Lung (tissue), 12 donors: ENCODE results near the gene EPHA7. TPM values are rescaled to one million over a fixed set of nuclear protein-coding genes. Genes with fewer than 3 reads are reported as not detected.

Experiments
- ATAC-seq: fragments of 200-7000 bp; cut with Tn5 transposase; one replicate; pipeline ENCODE4 v1.9.1; 2020; ENCODE audit warnings: moderate number of reproducible peaks; ENCODE audit not compliant: insufficient read depth, low FRiP score
- DNase-seq, 3 donors: peaks; one replicate each; pipeline ENCODE4 v3.0.0-alpha.2; 2013 to 2017
- H3K27ac ChIP-seq, 2 donors: one replicate each; pipeline ENCODE4 v1.5.1; 2013; ENCODE audit warnings: mild to moderate bottlenecking in 2 of 2, moderate library complexity in 2 of 2, control low read depth in 1 of 2, inconsistent platforms in 1 of 2, low read depth in 1 of 2, low read length in 1 of 2
- H3K27me3 ChIP-seq, 3 donors: one replicate each; pipeline ENCODE4 v1.5.1; 2013; ENCODE audit warnings: low read length in 2 of 3; ENCODE audit not compliant: control insufficient read depth in 3 of 3, insufficient read depth in 3 of 3
- H3K36me3 ChIP-seq, 4 donors: one replicate each; pipeline ENCODE4 v1.5.1; 2013; ENCODE audit warnings: low read length in 4 of 4, mild to moderate bottlenecking in 1 of 4, moderate library complexity in 1 of 4; ENCODE audit not compliant: control insufficient read depth in 4 of 4, insufficient read depth in 4 of 4
- H3K4me1 ChIP-seq, 5 donors: one replicate each; pipeline ENCODE4 v1.5.1; 2013; ENCODE audit warnings: low read length in 5 of 5, mild to moderate bottlenecking in 2 of 5, moderate library complexity in 1 of 5; ENCODE audit not compliant: control insufficient read depth in 5 of 5, insufficient read depth in 5 of 5
- H3K4me3 ChIP-seq: one replicate; pipeline ENCODE4 v1.5.1; 2013; ENCODE audit warnings: mild to moderate bottlenecking, control low read depth, moderate library complexity
- H3K9ac ChIP-seq, 2 donors: one replicate each; pipeline ENCODE4 v1.5.1; 2013; ENCODE audit warnings: low read length in 2 of 2, control low read depth in 1 of 2; ENCODE audit not compliant: insufficient read depth in 1 of 2
- H3K9me3 ChIP-seq, 4 donors: one replicate each; pipeline ENCODE4 v1.5.1; 2013; ENCODE audit warnings: low read length in 3 of 4, mild to moderate bottlenecking in 1 of 4, moderate library complexity in 1 of 4; ENCODE audit not compliant: control insufficient read depth in 4 of 4, insufficient read depth in 3 of 4
- CTCF ChIP-seq: IDR thresholded peaks from 2 replicates; pipeline ENCODE4 v1.5.1; 2012; ENCODE audit warnings: mild to moderate bottlenecking; ENCODE audit errors: control extremely low read depth, extremely low read depth
- WGBS, 2 donors: extraction: QIAGEN DNeasy Blood & Tissue Kit; methylation state at CpG; one replicate each; pipeline ENCODE4 v1.1.7; 2013; 5-methylcytosine and 5-hydroxymethylcytosine counted together
- polyA plus RNA-seq, 2 donors: library from polyadenylated mRNA; stranded (reverse); fragments of 200-250 nt; gene quantifications; one replicate each; pipeline ENCODE4 v1.2.1, GENCODE V29; 2013
- total RNA-seq, 2 donors: library from RNA; depleted of rRNA in 1 of 2; stranded (reverse); fragments of >200 nt in 1 of 2; gene quantifications; one replicate each; pipeline ENCODE4 v1.2.1, GENCODE V29; 2014 to 2021
- donor health status: control.
- donor health status: control.
- donor health status: Bipolar disorder and iron deficiency.
- donor health status: healthy.
- donor health status: DM: yes; HTN: yes; CAD: no.

EPHA7 gene
- total and polyA plus RNA-seq, 4 donors: 0.06 to 6.3 (median 0.62) TPM

DNA sequence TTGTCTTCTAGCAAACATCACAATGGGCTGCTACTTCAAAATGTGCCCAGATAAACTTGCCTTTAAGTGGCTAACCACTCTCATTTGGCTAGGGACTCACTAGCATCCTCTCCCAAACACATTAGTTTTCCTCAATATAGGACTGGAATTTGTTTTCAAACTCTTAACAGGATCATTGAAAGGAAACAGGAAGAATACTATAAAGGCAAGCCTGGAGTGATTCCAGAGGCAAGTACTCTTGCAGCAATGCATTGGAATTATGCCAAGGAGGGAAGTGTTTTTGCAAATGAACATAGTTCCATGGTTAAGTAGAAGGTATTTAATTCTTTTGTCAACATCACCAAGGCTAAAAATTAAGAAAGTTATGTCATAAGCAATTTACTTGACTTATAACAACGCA, 12.2 kb downstream of the EPHA7 start:
- no peaks in the 10 kb centered on the region for H3K9me3 ChIP-seq
- DNase-seq: peak; percentile 34 to 92 (median 87)
- TF ChIP-seq CTCF: no peak
- no peak overlapping the region for H3K9ac ChIP-seq
- no peaks in the 10 kb centered on the region for H3K27me3 ChIP-seq
- peaks cover 0 to 8% (median 0%) of the 10 kb centered on the region in 5 donors for H3K4me1 ChIP-seq
- no peak overlapping the region for H3K27ac ChIP-seq
- H3K4me3 ChIP-seq: no peak overlapping the region
- WGBS, 2 donors: 42 to 66% methylated on average over 1 of the region's 1 CpG
- no peak for ATAC-seq
- H3K36me3 ChIP-seq: no peaks in the 10 kb centered on the region

DNA sequence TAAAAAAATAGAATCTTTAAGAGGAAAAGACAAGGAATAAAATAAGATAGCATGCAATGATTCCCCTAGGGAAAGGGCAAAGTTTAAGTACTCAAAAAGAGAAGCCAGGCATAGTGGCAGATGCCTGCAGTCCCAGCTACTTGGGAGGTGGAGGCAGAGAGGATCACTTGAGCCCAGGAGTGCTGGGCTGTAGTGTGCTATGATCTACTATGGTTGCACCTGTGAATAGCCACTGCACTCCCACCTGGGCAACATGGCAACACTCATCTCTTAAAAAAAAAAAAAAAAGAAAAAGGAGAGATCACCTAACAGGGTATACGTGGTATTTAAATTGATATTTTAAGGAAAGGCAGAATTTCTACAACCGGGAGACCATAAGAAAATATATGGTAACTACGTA, 16.0 kb downstream of the EPHA7 start:
- DNase-seq (no peak), ATAC-seq (no peak)
- no peak overlapping the region for H3K27ac ChIP-seq
- no peaks in the 10 kb centered on the region for H3K36me3 ChIP-seq
- no peaks in the 10 kb centered on the region for H3K27me3 ChIP-seq
- no peak for TF ChIP-seq CTCF
- H3K4me1 ChIP-seq: peaks cover 0 to 20% (median 4%) of the 10 kb centered on the region in 5 donors
- no peak overlapping the region for H3K9ac ChIP-seq
- no peaks in the 10 kb centered on the region for H3K9me3 ChIP-seq
- H3K4me3 ChIP-seq: no peak overlapping the region
- 94 to 96% methylated on average over 3 of the region's 3 CpGs for WGBS, 2 donors

GRCh38 chr6:93398723-93399122, 20.6 kb downstream of the EPHA7 start:
- DNase-seq: peak in 1 of 3 donors; percentile 21
- H3K4me1 ChIP-seq: peaks cover 0 to 26% (median 6%) of the 10 kb centered on the region in 5 donors
- ATAC-seq: no peak

More at GRCh38 chr6:93398723-93399122, 20.6 kb downstream of the EPHA7 start:
- Histone ChIP-seq H3K36me3 (no peaks in the 10 kb centered on the region), H3K27ac (no peak overlapping the region), H3K9ac (peak overlapping the region in 1 of 2 donors; percentile 38), H3K9me3 (no peaks in the 10 kb centered on the region), H3K27me3 (no peaks in the 10 kb centered on the region), H3K4me3 (no peak overlapping the region)
- TF ChIP-seq CTCF: no peak
- WGBS, 2 donors: 31 to 36% methylated on average over 1 of the region's 1 CpG
